HUES64 (cell line): ENCODE data around the gene FOXP1.

Experiments used
- H3K27ac ChIP-seq: 2 replicates; pipeline ENCODE4 v1.7.0; 2013; ENCODE audit warnings: low read depth, low read length, inconsistent platforms
- H3K27me3 ChIP-seq: 2 replicates; pipeline ENCODE4 v1.6.1; 2013; ENCODE audit warnings: mild to moderate bottlenecking, low read length; ENCODE audit not compliant: insufficient read depth
- H3K36me3 ChIP-seq: 2 replicates; pipeline ENCODE4 v1.6.1; 2013; ENCODE audit warnings: mild to moderate bottlenecking, low read length; ENCODE audit not compliant: insufficient read depth
- H3K4me1 ChIP-seq: 2 replicates; pipeline ENCODE4 v1.6.1; 2013; ENCODE audit warnings: mild to moderate bottlenecking, low read length, moderate library complexity; ENCODE audit not compliant: insufficient read depth
- H3K4me3 ChIP-seq: 2 replicates; pipeline ENCODE4 v1.5.1; 2013; ENCODE audit warnings: mild to moderate bottlenecking, low read length, moderate library complexity
- H3K9ac ChIP-seq: 2 replicates; pipeline ENCODE4 v1.6.1; 2013; ENCODE audit warnings: mild to moderate bottlenecking, low read depth, low read length
- H3K9me3 ChIP-seq: 2 replicates; pipeline ENCODE4 v1.6.1; 2013; ENCODE audit warnings: low read depth, low read length; ENCODE audit not compliant: insufficient read depth
- WGBS: fragments of 150-250, 120-280 bp; methylation state at CpG from one replicate; pipeline ENCODE4 v1.1.7; 2013; ENCODE audit warnings: missing lambda C conversion rate; 5-methylcytosine and 5-hydroxymethylcytosine counted together

FOXP1 gene

DNA sequence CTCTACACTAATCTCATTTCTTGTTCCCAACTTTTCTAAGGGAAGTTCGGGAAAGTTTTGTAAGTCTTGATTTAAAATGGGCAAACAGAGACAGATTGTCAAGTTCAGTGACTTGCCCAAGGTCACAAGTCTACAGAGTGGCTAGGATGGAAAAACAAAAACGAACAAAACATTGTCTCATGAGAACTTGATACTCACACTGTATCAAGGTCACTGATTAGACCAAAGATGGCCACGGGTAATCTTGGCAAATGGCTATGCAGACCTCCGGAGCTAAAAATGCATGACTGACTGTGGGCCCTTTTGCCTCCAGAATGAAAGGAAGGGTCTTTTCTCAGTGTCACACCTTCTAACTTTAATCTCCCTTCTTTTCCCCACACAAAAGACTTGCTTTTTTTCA, 460.9 kb downstream of the FOXP1 start:
- 93% methylated on average over 4 of the region's 4 CpGs for WGBS
- Histone ChIP-seq H3K36me3 (no peaks in the 10 kb centered on the region), H3K4me1 (peaks cover 18% of the 10 kb centered on the region), H3K9me3 (no peaks in the 10 kb centered on the region), H3K9ac (no peak overlapping the region), H3K27ac (no peak overlapping the region), H3K4me3 (no peak overlapping the region), H3K27me3 (no peaks in the 10 kb centered on the region)

DNA sequence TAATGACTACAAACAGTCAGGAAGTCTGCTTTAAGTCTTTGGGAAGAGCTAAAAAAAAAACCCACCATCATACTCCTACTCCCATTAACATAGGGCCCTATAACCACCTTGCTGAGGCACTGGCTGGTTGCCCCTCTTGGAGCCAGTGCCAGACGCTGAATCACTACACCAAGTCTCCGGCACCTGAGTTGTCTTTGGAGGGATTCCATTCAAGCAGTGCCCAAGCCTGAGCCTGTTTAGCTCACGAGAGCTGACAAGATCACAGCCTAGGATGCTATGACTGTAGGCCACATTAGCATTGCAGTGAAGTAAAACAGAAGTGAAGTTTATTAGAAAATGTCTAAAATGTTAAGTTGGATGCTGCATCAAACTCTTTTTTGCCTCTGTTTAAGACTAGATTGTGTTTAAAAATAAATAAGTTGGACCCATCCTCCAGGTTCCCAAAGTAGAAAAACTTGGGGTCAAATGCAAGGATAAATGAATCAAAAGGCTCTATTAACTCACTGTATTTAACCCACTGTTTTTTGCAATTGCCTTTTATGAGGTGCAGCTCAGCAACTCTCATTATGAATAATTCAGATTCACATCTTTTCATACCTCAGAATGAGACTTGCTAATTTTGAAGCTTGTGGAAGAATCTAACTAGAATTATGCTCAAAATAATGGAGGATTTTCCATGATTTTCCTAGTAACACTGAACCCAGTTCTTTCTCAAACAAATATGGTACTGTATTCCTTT, 461.9 kb downstream of the FOXP1 start:
- no peak overlapping the region for H3K27ac ChIP-seq
- H3K4me1 ChIP-seq: peaks cover 12% of the 10 kb centered on the region; the same call in 1 of the 2 replicates
- H3K27me3 ChIP-seq: no peaks in the 10 kb centered on the region
- no peak overlapping the region for H3K4me3 ChIP-seq
- no peak overlapping the region for H3K9ac ChIP-seq
- no peaks in the 10 kb centered on the region for H3K9me3 ChIP-seq
- no peaks in the 10 kb centered on the region for H3K36me3 ChIP-seq
- WGBS: 94% methylated on average over 3 of the region's 3 CpGs

DNA sequence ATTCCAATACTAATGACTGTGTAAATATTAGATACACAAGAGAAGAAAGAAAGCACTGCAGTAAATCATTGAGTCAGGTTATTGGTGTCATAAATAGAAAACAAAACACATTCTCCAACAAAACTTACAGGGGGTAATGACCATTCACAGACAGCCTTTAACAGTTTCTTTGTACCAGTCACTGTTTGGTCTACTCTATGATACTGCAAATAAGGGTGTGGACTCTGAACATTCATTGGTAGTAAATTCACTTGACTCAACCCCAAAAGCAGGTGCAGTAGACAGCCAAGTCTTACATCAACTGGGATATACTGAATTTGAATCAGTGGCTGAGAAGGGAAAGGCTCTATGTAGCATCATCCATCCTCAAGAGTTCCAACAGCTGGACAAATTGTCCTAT, 463.5 kb downstream of the FOXP1 start:
- H3K27me3 ChIP-seq: no peaks in the 10 kb centered on the region
- peaks cover 12% of the 10 kb centered on the region; the same call in 1 of the 2 replicates for H3K4me1 ChIP-seq
- no peaks in the 10 kb centered on the region for H3K36me3 ChIP-seq
- H3K9me3 ChIP-seq: no peaks in the 10 kb centered on the region
- H3K9ac ChIP-seq: no peak overlapping the region
- no peak overlapping the region for H3K27ac ChIP-seq
- H3K4me3 ChIP-seq: no peak overlapping the region

DNA sequence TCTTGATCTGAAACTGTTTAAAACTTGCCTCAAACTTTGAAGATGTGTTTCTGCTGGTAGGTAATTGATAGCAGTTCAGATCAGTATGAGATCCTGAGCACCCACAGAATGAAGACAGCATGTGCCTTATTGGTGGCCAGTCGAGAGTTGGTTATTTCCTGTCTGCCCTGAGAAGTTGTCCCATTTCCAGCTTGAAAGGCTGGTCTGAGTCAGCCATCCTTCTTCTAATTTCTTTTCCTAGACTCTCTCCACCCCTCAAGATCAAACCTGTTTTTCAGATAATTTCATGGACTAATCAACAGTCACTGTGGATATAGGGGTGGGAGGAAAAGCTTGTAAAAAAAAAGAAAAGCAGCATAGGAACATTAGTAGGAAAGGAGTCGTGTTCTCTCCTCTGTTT, 464.4 kb downstream of the FOXP1 start:
- no peaks in the 10 kb centered on the region for H3K27me3 ChIP-seq
- H3K9ac ChIP-seq: no peak overlapping the region
- 85% methylated on average over 2 of the region's 2 CpGs for WGBS
- H3K36me3 ChIP-seq: no peaks in the 10 kb centered on the region
- H3K4me3 ChIP-seq: no peak overlapping the region
- no peak overlapping the region for H3K27ac ChIP-seq
- no peaks in the 10 kb centered on the region for H3K9me3 ChIP-seq
- peaks cover 12% of the 10 kb centered on the region; the same call in 1 of the 2 replicates for H3K4me1 ChIP-seq

DNA sequence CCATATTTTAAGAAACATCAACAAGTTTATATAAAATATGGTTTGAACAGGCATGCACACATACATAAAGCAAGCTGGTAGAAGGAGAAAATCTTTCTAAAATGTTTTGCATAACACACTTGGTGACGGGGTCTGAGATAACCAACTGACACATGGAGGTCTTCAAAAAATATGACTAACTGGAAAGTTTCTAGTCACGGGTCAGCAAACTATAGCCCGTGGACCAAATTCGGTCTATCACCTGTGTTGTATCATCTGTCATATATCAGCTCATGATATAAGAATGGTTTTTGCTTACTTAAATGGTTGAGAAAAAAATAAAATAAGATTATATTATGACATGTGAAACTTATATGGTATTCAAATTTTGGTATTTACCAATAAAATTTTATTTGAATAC, 465.1 kb downstream of the FOXP1 start:
- no peak overlapping the region for H3K27ac ChIP-seq
- WGBS: 100% methylated on average over 4 of the region's 4 CpGs
- H3K4me1 ChIP-seq: peaks cover 12% of the 10 kb centered on the region; the same call in 1 of the 2 replicates
- no peaks in the 10 kb centered on the region for H3K36me3 ChIP-seq
- H3K9ac ChIP-seq: no peak overlapping the region
- no peaks in the 10 kb centered on the region for H3K27me3 ChIP-seq
- H3K4me3 ChIP-seq: no peak overlapping the region
- H3K9me3 ChIP-seq: no peaks in the 10 kb centered on the region

DNA sequence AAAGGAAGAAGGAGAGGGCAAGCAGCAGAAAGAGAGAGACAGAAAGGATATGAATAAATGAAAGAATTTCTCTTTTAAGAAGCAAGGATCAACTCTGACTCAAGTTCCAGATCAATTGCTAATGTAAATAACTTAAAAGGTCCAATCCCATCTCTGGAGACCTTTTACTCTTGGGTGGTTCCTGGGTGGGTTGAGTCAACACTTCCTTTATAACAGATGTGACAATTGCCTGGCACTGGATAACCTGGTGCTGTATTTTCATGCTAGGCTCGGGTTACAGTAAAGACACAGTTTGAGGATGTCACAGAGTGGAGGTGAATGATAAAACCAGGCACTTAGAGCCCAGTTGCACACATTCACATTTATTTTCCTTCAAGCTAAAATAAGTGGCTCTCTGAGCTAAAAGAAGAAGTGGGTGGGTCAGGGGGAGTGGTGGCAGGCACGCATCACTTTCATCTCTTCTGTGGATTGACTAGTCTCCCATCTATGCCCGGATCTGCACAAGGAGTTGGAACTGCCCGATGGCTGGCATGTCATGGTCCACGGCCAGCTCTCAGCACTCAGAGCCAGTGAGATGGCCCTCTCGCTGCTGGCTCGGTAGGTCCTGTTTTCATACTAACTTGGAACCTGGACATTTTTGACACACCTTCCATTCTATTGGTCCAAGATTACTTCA, 465.8 kb downstream of the FOXP1 start:
- Histone ChIP-seq H3K4me3 (no peak overlapping the region), H3K9me3 (no peaks in the 10 kb centered on the region), H3K27me3 (no peaks in the 10 kb centered on the region), H3K9ac (no peak overlapping the region), H3K27ac (no peak overlapping the region), H3K36me3 (no peaks in the 10 kb centered on the region), H3K4me1 (peaks cover 12% of the 10 kb centered on the region; the same call in 1 of the 2 replicates)
- WGBS: 90% methylated on average over 7 of the region's 7 CpGs

DNA sequence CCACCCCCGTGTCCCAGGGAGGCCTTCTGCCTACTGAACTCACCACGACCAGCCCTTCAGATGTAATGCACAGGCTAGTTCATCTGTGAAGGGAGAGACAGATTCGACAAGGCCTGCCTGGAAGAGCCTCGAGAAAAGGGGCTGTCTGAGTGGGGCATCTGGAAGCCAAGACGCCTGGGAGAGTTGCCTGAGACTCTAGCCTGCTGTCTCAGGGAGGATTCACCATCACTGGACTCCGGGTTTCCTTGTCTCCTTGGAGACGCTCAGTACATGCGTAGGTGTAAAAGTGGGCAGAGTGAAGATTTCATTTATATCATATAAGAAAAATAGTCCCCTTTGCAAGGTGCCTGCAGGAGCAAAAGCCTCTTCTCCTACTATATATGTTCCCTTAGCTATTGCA, 468.9 kb downstream of the FOXP1 start:
- 82% methylated on average over 6 of the region's 8 CpGs for WGBS
- H3K4me3 ChIP-seq: no peak overlapping the region
- H3K27me3 ChIP-seq: no peaks in the 10 kb centered on the region
- H3K9me3 ChIP-seq: no peaks in the 10 kb centered on the region
- no peak overlapping the region for H3K27ac ChIP-seq
- H3K4me1 ChIP-seq: peaks cover 18% of the 10 kb centered on the region
- 0 out of 2 replicates have a peak, but pooled peaks cover 6% of the 10 kb centered on the region for H3K36me3 ChIP-seq
- H3K9ac ChIP-seq: no peak overlapping the region

DNA sequence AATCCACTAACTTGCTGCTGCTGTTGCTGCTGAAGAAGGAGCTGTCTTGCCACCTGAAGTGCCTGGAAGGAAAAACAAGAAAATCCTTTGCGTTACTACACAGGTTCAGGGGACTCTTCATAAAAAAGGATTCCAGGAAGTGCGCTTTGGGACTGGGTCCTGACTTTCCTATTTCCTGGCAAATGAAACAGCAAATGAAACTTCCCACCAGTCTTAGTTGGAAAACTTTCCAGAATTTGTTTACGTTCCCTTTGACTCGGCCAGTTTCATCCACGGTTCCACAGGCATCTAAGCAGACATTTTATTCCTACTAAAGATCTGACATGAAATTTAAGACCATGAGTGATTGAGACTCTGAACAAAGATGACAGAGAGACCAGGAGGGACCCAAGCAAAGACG, 471.0 kb downstream of the FOXP1 start:
- H3K27ac ChIP-seq: no peak overlapping the region
- 86% methylated on average over 6 of the region's 6 CpGs for WGBS
- H3K36me3 ChIP-seq: 0 out of 2 replicates have a peak, but pooled peaks cover 6% of the 10 kb centered on the region
- no peaks in the 10 kb centered on the region for H3K27me3 ChIP-seq
- no peaks in the 10 kb centered on the region for H3K9me3 ChIP-seq
- H3K4me3 ChIP-seq: no peak overlapping the region
- no peak overlapping the region for H3K9ac ChIP-seq
- H3K4me1 ChIP-seq: peaks cover 8% of the 10 kb centered on the region

DNA sequence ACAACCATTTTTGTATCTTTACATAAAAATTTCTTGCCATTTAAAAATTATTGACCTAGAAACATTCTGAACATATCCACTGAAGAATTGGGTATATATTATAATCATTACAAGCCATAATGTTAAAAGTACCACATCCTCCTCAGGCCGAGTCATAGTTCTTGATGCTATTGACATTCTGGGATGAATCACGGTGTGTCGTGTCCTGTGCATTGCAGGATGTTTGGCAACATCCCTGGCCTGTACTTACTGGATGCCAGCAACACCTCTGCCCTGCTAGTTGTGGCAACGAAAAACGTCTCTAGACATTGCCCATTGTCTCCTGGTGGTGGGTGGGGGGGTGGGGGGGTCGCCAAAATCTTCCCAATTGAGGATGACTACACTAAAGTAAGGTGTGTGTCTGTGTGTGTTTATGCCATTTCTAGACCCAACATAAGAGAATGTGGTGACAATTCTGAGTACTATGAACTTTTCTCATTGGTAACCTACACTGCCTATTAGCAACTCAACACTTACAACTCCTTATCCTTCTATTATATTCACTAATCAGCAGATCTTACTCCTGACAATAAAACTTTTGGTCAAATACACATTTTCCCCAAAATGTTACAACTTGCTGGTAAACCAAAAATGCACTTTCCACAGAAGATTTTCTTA, 471.6 kb downstream of the FOXP1 start:
- 85% methylated on average over 6 of the region's 6 CpGs for WGBS
- Histone ChIP-seq H3K9ac (no peak overlapping the region), H3K4me3 (no peak overlapping the region)

DNA sequence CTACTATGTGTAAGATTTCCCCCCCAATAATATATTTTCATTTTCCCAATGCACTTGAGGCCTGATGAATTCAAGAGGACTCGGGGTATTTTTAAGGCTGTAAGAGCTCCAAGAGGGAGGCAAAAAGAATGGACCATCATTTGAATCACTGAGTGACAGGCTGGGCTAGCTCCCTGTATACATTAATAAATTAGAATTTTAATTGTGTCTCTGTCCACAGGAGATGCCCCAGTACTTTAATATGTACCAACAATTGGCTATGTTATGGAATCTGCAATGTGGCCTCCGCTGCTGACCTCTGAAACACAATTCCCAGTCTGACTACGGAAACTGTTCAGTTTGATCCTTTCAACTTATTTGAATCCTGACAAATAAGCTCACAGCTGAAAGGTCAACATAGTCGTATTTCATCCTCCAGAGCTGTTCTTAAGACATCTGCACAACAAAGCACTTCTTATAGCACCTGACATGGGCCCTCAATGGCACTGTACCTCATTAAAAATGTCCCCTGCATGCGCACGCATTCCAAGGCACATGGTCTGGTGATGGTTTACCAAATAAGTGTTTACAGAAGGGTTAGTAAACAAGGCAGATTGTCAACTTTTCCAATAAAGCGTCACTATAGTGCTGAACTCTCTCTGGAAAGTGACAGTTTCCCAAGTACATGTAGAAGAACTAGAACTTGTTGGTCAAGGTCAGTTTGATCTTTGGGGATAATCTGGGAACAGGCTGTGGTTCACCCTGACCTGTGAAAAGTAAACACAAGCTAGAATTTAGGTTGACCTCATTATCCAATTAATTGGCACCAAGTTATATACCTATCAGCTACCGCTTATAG, 472.9 kb downstream of the FOXP1 start:
- Histone ChIP-seq H3K36me3 (0 out of 2 replicates have a peak, but pooled peaks cover 6% of the 10 kb centered on the region), H3K4me3 (no peak overlapping the region), H3K27ac (no peak overlapping the region), H3K27me3 (no peaks in the 10 kb centered on the region), H3K4me1 (peaks cover 6% of the 10 kb centered on the region; the same call in 1 of the 2 replicates), H3K9me3 (no peaks in the 10 kb centered on the region), H3K9ac (no peak overlapping the region)
- WGBS: 89% methylated on average over 8 of the region's 8 CpGs

More for the DNA sequence above, 471.6 kb downstream of the FOXP1 start:
- Histone ChIP-seq H3K9me3 (no peaks in the 10 kb centered on the region), H3K4me1 (peaks cover 6% of the 10 kb centered on the region; the same call in 1 of the 2 replicates), H3K27me3 (no peaks in the 10 kb centered on the region), H3K27ac (no peak overlapping the region), H3K36me3 (0 out of 2 replicates have a peak, but pooled peaks cover 6% of the 10 kb centered on the region)
